GM19035 (cell line): Measurements from ENCODE around the gene MAPK8IP2.

Experiments
- ATAC-seq: cut with Tn5 transposase; IDR thresholded peaks from one replicate; pipeline ENCODE4 v1.9.1; 2021; ENCODE audit not compliant: unreplicated experiment

The MAPK8IP2 gene

GRCh38 chr22:50600538-50600937 is at the start of gene MAPK8IP2:
MAPK8IP2 (plus strand) TSS chr22:50600793; CDS start chr22:50600819, 26 bp downstream.
- ATAC-seq: no peak

GRCh38 chr22:50551160-50551752 is 49.3 kb upstream of the MAPK8IP2 start:
- ATAC-seq: no peak

- ATAC-seq: no peak
Measured at GRCh38 chr22:50553310-50553709, 47.3 kb upstream of the MAPK8IP2 start.

GRCh38 chr22:50556703-50557102 is 43.9 kb upstream of the MAPK8IP2 start:
- ATAC-seq: no peak

- ATAC-seq: no peak
Measured at GRCh38 chr22:50560034-50560433, 40.6 kb upstream of the MAPK8IP2 start.

GRCh38 chr22:50561401-50562358 is 38.9 kb upstream of the MAPK8IP2 start:
- no peak for ATAC-seq

GRCh38 chr22:50562523-50563412 is 37.8 kb upstream of the MAPK8IP2 start, which contains the start of gene SYCE3:
SYCE3 (minus strand) TSS chr22:50562919; CDS start chr22:50556405, 6,514 bp downstream.
- peak; percentile 95 for ATAC-seq

GRCh38 chr22:50563413-50564160 is 37.0 kb upstream of the MAPK8IP2 start:
- no peak for ATAC-seq

- no peak for ATAC-seq
Measured at GRCh38 chr22:50564289-50564688, 36.3 kb upstream of the MAPK8IP2 start.

GRCh38 chr22:50567721-50568252 is 32.8 kb upstream of the MAPK8IP2 start:
- ATAC-seq: no peak

- ATAC-seq: no peak
Measured at GRCh38 chr22:50568626-50569025, 32.0 kb upstream of the MAPK8IP2 start.

- no peak for ATAC-seq
Measured at GRCh38 chr22:50569041-50569459, 31.5 kb upstream of the MAPK8IP2 start.

GRCh38 chr22:50569896-50570535 is 30.6 kb upstream of the MAPK8IP2 start:
- no peak for ATAC-seq

GRCh38 chr22:50570861-50571260 is 29.7 kb upstream of the MAPK8IP2 start:
- no peak for ATAC-seq

- no peak for ATAC-seq
Measured at GRCh38 chr22:50571264-50572175, 29.1 kb upstream of the MAPK8IP2 start.

GRCh38 chr22:50572965-50573364 is 27.6 kb upstream of the MAPK8IP2 start:
- no peak for ATAC-seq

GRCh38 chr22:50573491-50574382 is 26.9 kb upstream of the MAPK8IP2 start:
- no peak for ATAC-seq

- no peak for ATAC-seq
Measured at GRCh38 chr22:50574383-50574755, 26.2 kb upstream of the MAPK8IP2 start.
